Ishikawa (cell line): ENCODE results near the gene RIPOR1.

ENCODE experiments used
- CEBPB ChIP-seq: IDR thresholded peaks from 2 replicates; pipeline ENCODE4 v1.6.1; 2012
- CREB1 ChIP-seq: IDR thresholded peaks from 2 replicates; pipeline ENCODE4 v1.6.1; 2012; ENCODE audit warnings: low read depth
- EGR1 ChIP-seq: IDR thresholded peaks from 2 replicates; pipeline ENCODE4 v1.6.1; 2012
- EP300 ChIP-seq: IDR thresholded peaks from 2 replicates; pipeline ENCODE4 v1.6.1; 2012; ENCODE audit warnings: borderline replicate concordance
- FOXM1 ChIP-seq: IDR thresholded peaks from 2 replicates; pipeline ENCODE4 v1.6.1; 2012; ENCODE audit warnings: low read depth, borderline replicate concordance
- NFIC ChIP-seq: IDR thresholded peaks from 2 replicates; pipeline ENCODE4 v1.6.1; 2012
- RAD21 ChIP-seq: IDR thresholded peaks from 2 replicates; pipeline ENCODE4 v1.6.1; 2012; ENCODE audit warnings: low read depth
- TAF1 ChIP-seq: IDR thresholded peaks from 2 replicates; pipeline ENCODE4 v1.6.1; 2012; ENCODE audit warnings: low read depth, mild to moderate bottlenecking
- TCF12 ChIP-seq: IDR thresholded peaks from 2 replicates; pipeline ENCODE4 v1.6.1; 2012; ENCODE audit warnings: low read depth
- TEAD4 ChIP-seq: IDR thresholded peaks from 2 replicates; pipeline ENCODE4 v1.6.1; 2012
- YY1 ChIP-seq: IDR thresholded peaks from 2 replicates; pipeline ENCODE4 v1.6.1; 2012; ENCODE audit warnings: low read depth
- ZBTB7A ChIP-seq: IDR thresholded peaks from 2 replicates; pipeline ENCODE4 v1.6.1; 2012; ENCODE audit warnings: low read depth
- TF ChIP-seq, protein P1 (sequence below): IDR thresholded peaks from 2 replicates; pipeline ENCODE4 v1.6.1; 2012
- TF ChIP-seq, protein P2 (sequence below): IDR thresholded peaks from 2 replicates; pipeline ENCODE4 v1.6.1; 2012; ENCODE audit warnings: low read depth, mild to moderate bottlenecking
- TF ChIP-seq, protein P3 (sequence below): IDR thresholded peaks from 2 replicates; pipeline ENCODE4 v1.6.1; 2012

RIPOR1 gene

GRCh38 chr16:67483731-67484525 is 44.7 kb upstream of the RIPOR1 start:
- TF ChIP-seq, protein P1, sequence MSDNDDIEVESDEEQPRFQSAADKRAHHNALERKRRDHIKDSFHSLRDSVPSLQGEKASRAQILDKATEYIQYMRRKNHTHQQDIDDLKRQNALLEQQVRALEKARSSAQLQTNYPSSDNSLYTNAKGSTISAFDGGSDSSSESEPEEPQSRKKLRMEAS = no peak
- TF ChIP-seq EP300 = no peak
- TF ChIP-seq, protein P2, sequence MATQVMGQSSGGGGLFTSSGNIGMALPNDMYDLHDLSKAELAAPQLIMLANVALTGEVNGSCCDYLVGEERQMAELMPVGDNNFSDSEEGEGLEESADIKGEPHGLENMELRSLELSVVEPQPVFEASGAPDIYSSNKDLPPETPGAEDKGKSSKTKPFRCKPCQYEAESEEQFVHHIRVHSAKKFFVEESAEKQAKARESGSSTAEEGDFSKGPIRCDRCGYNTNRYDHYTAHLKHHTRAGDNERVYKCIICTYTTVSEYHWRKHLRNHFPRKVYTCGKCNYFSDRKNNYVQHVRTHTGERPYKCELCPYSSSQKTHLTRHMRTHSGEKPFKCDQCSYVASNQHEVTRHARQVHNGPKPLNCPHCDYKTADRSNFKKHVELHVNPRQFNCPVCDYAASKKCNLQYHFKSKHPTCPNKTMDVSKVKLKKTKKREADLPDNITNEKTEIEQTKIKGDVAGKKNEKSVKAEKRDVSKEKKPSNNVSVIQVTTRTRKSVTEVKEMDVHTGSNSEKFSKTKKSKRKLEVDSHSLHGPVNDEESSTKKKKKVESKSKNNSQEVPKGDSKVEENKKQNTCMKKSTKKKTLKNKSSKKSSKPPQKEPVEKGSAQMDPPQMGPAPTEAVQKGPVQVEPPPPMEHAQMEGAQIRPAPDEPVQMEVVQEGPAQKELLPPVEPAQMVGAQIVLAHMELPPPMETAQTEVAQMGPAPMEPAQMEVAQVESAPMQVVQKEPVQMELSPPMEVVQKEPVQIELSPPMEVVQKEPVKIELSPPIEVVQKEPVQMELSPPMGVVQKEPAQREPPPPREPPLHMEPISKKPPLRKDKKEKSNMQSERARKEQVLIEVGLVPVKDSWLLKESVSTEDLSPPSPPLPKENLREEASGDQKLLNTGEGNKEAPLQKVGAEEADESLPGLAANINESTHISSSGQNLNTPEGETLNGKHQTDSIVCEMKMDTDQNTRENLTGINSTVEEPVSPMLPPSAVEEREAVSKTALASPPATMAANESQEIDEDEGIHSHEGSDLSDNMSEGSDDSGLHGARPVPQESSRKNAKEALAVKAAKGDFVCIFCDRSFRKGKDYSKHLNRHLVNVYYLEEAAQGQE = no peak
- no peak for TF ChIP-seq TAF1
- no peak for TF ChIP-seq EGR1
- no peak for TF ChIP-seq NFIC
- no peak for TF ChIP-seq RAD21
- TF ChIP-seq TCF12 = no peak
- no peak for TF ChIP-seq CEBPB
- TF ChIP-seq ZBTB7A = no peak
- no peak for TF ChIP-seq CREB1
- TF ChIP-seq TEAD4 = no peak

- no peak for TF ChIP-seq CEBPB
- TF ChIP-seq TEAD4 = no peak
- no peak for TF ChIP-seq NFIC
- no peak for TF ChIP-seq FOXM1
- no peak for TF ChIP-seq YY1
- TF ChIP-seq, protein P3, sequence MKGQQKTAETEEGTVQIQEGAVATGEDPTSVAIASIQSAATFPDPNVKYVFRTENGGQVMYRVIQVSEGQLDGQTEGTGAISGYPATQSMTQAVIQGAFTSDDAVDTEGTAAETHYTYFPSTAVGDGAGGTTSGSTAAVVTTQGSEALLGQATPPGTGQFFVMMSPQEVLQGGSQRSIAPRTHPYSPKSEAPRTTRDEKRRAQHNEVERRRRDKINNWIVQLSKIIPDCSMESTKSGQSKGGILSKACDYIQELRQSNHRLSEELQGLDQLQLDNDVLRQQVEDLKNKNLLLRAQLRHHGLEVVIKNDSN = no peak
- no peak for TF ChIP-seq EP300
- TF ChIP-seq CREB1 = no peak
- TF ChIP-seq, protein P2 = no peak
- TF ChIP-seq EGR1 = no peak
- TF ChIP-seq ZBTB7A = no peak
- TF ChIP-seq, protein P1 = no peak
- no peak for TF ChIP-seq RAD21
- no peak for TF ChIP-seq TCF12
These were observed 41.8 kb upstream of the RIPOR1 start for GRCh38 chr16:67486805-67487204.

- TF ChIP-seq EP300 (no peak), ZBTB7A (no peak)
- TF ChIP-seq, protein P3 = no peak
These were observed 39.1 kb upstream of the RIPOR1 start for GRCh38 chr16:67489401-67490083.

- no peak for TF ChIP-seq TEAD4
- TF ChIP-seq CEBPB = no peak
- TF ChIP-seq, protein P1 = no peak
- no peak for TF ChIP-seq FOXM1
- TF ChIP-seq, protein P2 = no peak
- TF ChIP-seq ZBTB7A = no peak
- TF ChIP-seq, protein P3 = no peak
- TF ChIP-seq YY1 = no peak
These were observed 38.1 kb upstream of the RIPOR1 start for GRCh38 chr16:67490335-67491096.
